H7 (cell line): ENCODE results near the gene OS9. TPM values are rescaled to one million over a fixed set of nuclear protein-coding genes. Genes with fewer than 3 reads are reported as not detected.

ENCODE experiments used
- DNase-seq: peaks from one replicate; pipeline ENCODE4 v3.0.0; 2012
- H3K27me3 ChIP-seq: 2 replicates; pipeline ENCODE4 v1.6.0; 2011; ENCODE audit warnings: mild to moderate bottlenecking, low read length; ENCODE audit not compliant: control insufficient read depth, insufficient read depth
- H3K36me3 ChIP-seq: replicated peaks from 2 replicates; pipeline ENCODE4 v1.5.1; 2011; ENCODE audit warnings: low read length; ENCODE audit not compliant: control insufficient read depth, insufficient read depth
- H3K4me3 ChIP-seq: 2 replicates; pipeline ENCODE4 v1.5.1; 2011; ENCODE audit warnings: low read depth, mild to moderate bottlenecking, control low read depth, low read length, moderate library complexity; ENCODE audit not compliant: insufficient read depth
- total RNA-seq: library from RNA; depleted of rRNA; stranded (reverse); fragments of >200 nt; shearing (Covaris generic); gene quantifications from 2 replicates; pipeline ENCODE4 v1.2.3, GENCODE V29; 2014

OS9 gene
- total RNA-seq, 1 experiment from 2014 or later, result 65.5 TPM

DNA sequence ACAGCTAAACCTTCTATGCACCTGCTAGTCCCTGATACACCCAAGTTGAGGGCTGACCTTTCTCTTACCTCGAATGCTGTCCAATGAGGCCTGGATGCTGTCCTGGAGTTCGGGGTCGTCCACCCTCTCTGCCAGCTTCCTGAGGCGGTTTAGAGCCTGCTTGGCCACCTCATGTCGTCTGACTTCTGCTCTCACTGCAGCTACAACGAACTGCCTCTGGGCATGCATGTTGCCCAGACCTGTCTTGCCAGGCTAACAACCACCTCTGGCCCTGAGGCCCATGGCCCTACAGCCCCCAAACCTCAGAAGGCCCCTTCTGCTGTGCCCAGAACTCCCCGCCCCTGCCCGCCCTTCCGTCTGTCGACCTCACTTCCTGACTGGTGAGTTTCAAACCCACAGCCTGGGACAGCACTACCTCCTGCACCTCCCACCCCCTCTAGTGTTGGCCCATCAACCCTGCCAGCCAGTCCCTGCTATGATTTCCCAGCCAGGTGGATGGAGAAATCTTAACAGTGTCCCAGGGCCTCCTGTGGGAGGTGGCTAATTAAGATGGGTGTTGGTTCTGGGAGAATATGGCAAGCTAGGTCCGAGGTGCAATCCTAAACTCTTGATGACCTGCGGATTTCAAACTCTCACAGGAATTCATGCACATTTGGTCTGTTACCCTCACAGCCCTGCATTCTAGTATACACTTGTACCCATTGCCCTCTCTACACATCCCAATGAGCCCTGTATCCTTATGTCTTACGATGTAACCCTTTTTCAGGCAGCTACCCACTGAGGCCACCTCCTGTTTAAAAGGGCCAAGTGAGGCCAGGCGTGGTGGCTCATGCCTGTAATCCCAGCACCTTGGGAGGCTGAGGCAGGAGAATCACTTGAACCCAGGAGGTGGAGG is 48.2 kb downstream of the OS9 start:
- Histone ChIP-seq H3K36me3 (peaks cover 4% of the 10 kb centered on the region), H3K27me3 (peaks cover 59% of the 10 kb centered on the region), H3K4me3 (no peak overlapping the region)
- peak; percentile 76 for DNase-seq

DNA sequence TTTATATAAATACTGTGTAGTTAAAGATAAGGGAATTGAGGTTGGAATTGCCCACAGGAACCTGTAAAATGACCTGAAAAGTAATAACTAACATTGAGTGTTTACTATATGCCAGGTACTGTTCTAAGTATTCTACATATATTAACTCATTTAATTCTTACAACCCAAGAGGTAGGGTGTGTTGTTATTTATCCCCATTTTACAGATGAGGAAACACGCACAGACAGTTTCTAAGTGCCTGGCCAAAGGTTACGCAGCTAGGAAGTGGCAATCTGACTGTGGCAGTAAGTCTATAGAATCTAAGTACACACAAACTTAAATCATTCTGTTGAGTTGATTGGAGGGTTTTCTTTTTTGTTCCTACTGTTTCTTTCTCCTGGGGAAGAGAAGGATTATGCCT is 49.8 kb downstream of the OS9 start:
- Histone ChIP-seq H3K27me3 (peaks cover 44% of the 10 kb centered on the region), H3K4me3 (no peak overlapping the region)

GRCh38 chr12:57744194-57744776 is 50.4 kb downstream of the OS9 start:
- Histone ChIP-seq H3K27me3 (peaks cover 39% of the 10 kb centered on the region), H3K4me3 (peak overlapping the region; percentile 81), H3K36me3 (peaks cover 15% of the 10 kb centered on the region)
- no peak for DNase-seq

More for the DNA sequence above, 49.8 kb downstream of the OS9 start:
- DNase-seq, result no peak
- peaks cover 10% of the 10 kb centered on the region for H3K36me3 ChIP-seq

DNA sequence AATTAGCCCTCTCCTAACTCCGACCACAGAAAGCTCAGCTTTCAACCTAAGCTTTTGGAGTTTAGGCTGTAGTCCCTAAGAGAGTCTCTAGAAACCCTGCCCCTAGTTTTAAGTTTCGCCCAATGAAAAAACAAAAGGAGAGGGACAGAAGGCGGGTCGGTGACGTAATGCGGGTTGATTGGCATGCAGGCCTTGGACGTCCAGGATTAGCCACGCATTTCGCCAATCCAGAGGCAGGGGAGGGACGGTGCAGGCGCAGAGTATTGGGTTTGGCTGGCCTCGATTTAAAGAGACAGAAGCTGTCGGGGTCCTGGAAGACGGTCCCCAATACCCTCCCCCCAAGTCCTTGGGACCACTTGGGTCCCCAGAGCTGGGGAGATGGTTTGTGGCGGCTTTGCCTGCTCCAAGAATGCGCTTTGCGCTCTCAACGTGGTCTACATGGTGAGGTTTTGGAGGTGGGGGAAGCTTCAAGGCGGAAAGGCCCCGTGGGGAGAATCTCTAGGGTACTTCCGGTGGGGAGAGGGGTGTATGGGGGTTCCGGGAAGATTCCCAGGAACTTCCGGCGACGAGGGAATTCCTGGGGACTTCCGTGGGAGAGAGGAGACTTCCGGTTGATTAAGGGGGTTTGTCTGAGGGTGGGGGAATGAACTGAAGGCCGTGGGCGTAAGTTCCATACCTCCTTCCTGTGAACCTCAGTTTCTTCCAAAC is 51.0 kb downstream of the OS9 start, which contains the start of gene TSPAN31:
TSPAN31 (plus strand) TSS at position 263 of the 708 bp plus-strand sequence; CDS start at position 379, 116 bp downstream.
- peak; percentile 94 for DNase-seq
- Histone ChIP-seq H3K36me3 (peaks cover 16% of the 10 kb centered on the region), H3K27me3 (peaks cover 32% of the 10 kb centered on the region), H3K4me3 (peak within 1 kb of the TSS; percentile 81)

DNA sequence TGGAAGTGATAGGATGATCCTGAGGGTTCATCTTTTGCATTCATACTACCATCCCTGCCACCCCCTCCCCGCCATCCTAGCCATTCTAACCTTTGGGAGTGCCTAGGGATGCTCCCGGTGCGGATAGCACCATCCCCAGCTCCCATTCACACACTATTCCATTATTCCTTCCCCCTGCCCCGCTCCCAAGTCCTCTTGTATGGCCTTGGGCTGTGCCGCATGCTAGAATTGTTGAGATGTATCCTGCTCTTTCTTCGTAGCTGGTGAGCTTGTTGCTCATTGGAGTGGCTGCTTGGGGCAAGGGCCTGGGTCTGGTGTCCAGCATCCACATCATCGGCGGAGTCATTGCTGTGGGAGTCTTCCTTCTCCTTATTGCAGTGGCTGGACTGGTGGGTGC is 51.6 kb downstream of the OS9 start:
- DNase-seq, result no peak
- H3K4me3 ChIP-seq, result peak overlapping the region; percentile 81
- peaks cover 27% of the 10 kb centered on the region for H3K27me3 ChIP-seq

DNA sequence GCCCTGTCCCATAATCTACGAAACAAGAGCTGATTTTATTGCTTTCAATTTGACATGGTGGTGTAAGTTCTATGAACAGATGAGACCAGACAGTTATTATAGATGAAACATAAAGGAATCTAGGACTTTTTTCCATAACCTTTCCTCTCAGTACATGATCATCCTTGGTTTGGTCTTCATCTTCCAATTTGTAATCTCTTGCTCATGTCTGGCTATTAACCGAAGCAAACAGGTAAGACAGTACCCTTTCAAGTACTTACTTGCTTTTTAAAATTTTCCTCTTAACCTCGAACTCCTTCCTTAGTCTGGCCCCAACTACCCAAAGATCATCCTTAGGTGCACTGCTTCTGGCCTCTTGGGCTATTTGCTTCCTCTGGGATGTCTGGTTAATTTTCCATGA is 52.1 kb downstream of the OS9 start:
- Histone ChIP-seq H3K36me3 (peaks cover 23% of the 10 kb centered on the region), H3K27me3 (peaks cover 21% of the 10 kb centered on the region), H3K4me3 (peak overlapping the region; percentile 81; the same call in 1 of the 2 replicates)
- DNase-seq, result no peak

More for the DNA sequence above, 51.6 kb downstream of the OS9 start:
- peaks cover 19% of the 10 kb centered on the region for H3K36me3 ChIP-seq

DNA sequence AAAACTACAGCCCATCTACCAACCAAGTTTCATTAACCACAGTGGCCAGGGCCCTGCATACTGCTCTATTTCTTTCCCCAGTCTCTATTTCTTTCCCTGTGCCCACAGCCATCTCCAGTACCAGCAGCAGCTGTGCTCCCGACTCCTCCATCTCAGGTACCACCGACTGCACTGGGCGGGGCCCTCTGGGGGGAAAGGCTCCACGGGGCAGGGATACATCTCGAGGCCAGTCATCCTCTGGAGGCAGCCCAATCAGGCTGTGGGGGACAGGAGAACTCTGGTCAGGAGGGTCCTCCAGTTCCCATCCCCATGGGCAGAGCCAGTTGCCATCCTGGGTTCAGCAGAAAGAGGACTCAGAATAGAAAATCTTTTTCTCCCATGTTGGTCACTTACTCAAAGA is 55.1 kb downstream of the OS9 start:
- Histone ChIP-seq H3K4me3 (no peak overlapping the region), H3K27me3 (peaks cover 8% of the 10 kb centered on the region; the same call in 1 of the 2 replicates), H3K36me3 (peaks cover 23% of the 10 kb centered on the region)
- no peak for DNase-seq

DNA sequence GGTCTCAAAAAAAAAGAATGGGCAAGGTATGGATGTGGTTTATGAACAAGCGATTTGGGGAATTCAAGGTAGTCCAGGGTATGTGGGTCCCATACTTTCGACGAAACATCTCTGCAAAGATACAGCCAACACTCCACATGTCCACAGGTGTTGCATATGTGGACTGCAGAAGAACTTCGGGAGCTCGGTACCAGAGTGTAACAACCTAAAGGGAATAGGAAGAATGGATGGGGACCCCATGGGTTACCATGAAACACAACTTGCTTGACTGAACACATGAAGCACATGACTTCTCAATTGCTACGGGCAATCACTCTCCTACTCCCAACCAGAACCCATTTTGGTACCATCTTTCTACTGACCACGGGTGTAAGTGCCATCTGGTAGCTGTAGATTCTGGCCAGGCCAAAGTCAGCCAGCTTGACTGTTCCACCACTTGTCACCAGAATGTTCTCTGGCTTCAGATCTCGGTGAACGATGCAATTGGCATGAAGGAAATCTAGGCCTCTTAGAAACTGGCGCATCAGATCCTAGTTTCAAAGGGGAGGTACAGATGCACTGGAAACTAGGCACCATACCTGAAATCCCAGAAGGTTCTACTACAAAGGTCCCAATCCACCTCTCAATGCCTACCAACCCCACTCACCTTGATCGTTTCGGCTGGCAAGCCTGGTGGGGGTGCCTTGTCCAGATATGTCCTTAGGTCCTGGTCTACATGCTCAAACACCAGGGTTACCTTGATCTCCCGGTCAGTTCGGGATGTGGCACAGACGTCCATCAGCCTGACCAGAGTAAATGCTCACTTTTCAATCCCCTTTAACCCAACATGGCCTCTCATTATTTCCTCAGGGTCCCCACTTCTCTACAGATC is 56.9 kb downstream of the OS9 start:
- H3K4me3 ChIP-seq, result peak overlapping the region; percentile 82
- H3K36me3 ChIP-seq, result peaks cover 23% of the 10 kb centered on the region
- peaks cover 21% of the 10 kb centered on the region for H3K27me3 ChIP-seq
- no peak for DNase-seq

GRCh38 chr12:57751432-57751787 is 57.5 kb downstream of the OS9 start:
- DNase-seq, result no peak
- H3K36me3 ChIP-seq, result peaks cover 22% of the 10 kb centered on the region
- peaks cover 28% of the 10 kb centered on the region for H3K27me3 ChIP-seq
- peak overlapping the region; percentile 82 for H3K4me3 ChIP-seq

DNA sequence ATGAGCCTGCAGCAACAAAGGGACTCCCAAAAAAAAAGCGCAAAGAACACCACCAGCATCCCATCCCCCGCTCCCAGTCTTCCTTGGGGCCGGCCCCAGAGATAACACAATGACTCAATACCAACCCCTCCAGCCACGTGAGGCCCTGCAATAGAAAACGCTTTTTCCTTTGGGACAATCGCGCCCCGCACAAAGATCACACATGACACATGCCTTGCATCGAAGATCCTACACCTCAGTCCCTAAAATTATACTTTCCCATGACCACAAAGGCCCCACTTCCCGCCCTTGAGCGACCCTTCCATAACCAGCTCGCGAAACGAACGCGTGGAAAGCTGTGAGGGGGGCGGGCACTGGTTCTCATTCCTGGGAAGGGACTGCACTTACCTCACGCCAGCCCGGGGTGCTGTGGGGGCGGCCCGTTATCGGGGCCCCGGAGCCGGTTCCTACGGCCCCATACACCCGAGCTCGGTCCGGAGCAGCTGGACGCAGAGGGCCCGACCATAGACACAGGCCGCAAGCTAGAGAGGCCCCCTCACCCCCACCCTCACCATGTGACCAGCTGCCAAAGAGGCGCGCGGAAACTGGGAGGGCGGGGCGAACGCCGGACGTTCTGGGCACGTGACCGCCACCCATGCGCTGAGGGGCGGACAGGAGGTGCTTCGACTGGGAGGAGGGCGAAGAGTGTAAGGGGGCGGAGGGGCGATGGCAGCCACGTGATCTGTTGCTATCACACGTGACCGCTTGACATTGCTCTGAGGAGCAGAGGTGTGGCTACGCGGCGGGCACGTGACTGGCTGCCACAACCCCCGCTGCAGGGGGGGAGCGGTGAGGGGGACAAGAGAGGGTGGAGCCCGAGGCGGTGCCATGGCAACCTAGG is 58.1 kb downstream of the OS9 start, which contains the start of gene CDK4:
CDK4 (minus strand) TSS at position 523 of the 880 bp plus-strand sequence. CDS start 593 bp downstream, outside the sequence.
- Histone ChIP-seq H3K4me3 (peak within 1 kb of the TSS; percentile 82), H3K36me3 (peaks cover 19% of the 10 kb centered on the region), H3K27me3 (peaks cover 34% of the 10 kb centered on the region)
- DNase-seq, result peak; percentile 98

DNA sequence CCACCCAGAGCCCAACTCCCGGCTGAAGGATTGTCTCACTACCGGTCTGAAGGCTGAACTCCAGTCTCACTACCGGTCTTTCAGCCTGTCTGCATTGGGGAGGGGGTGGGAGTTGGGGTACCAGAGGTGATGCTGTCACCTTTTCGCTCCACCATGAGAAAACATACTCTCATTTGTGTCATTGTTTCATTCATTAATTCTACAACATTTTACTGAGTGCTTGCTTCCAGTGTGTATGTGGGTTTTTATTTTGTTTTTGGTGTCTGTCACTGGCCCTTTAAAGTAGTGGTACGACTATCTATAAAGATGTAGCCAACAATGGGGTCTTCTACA is 58.7 kb downstream of the OS9 start:
- peaks cover 16% of the 10 kb centered on the region for H3K36me3 ChIP-seq
- H3K4me3 ChIP-seq, result no peak overlapping the region
- DNase-seq, result no peak
- H3K27me3 ChIP-seq, result peaks cover 37% of the 10 kb centered on the region

DNA sequence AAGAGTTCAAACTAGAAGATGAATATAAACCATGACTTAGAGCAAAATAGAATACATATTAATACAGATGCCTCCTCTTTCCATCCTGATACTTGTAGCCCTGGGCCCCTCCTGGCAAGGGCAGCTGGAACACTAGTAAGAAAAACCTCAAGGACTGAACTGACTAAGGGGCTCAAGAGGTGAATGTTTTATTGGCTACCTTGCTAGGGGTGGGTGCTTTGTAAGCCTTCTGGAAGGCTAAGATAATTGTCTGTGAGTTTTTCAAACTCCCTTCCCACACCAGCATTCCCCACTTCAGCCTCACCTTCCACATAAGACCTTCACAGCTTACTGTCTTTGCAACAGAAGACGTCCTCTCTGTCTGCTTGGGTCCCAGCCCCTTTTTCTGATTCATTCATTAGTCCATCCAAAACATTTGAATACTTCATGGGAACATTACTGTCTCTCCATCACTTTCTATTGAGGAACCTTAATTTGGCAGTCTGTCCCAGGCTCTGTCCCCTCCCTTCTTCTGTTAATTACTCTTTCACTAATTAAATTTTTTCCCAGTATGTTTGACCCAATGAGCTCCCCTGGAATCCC is 59.9 kb downstream of the OS9 start:
- peaks cover 12% of the 10 kb centered on the region for H3K36me3 ChIP-seq
- DNase-seq, result no peak
- H3K4me3 ChIP-seq, result no peak overlapping the region; the same call in 1 of the 2 replicates
- H3K27me3 ChIP-seq, result peaks cover 49% of the 10 kb centered on the region
